NCI-H748 (cell line): ENCODE measurements around the gene LRIG2.
"Not testable (repeated sequence)": the region's sequence is repeated elsewhere in the genome, so short reads cannot be mapped to it uniquely, and the experiment has no call there.

ENCODE experiments used
- DNase-seq: peaks from one replicate; lab custom pipeline; 2025; ENCODE audit not compliant: unreplicated experiment; lab: John Stamatoyannopoulos, UW

The LRIG2 gene

DNA sequence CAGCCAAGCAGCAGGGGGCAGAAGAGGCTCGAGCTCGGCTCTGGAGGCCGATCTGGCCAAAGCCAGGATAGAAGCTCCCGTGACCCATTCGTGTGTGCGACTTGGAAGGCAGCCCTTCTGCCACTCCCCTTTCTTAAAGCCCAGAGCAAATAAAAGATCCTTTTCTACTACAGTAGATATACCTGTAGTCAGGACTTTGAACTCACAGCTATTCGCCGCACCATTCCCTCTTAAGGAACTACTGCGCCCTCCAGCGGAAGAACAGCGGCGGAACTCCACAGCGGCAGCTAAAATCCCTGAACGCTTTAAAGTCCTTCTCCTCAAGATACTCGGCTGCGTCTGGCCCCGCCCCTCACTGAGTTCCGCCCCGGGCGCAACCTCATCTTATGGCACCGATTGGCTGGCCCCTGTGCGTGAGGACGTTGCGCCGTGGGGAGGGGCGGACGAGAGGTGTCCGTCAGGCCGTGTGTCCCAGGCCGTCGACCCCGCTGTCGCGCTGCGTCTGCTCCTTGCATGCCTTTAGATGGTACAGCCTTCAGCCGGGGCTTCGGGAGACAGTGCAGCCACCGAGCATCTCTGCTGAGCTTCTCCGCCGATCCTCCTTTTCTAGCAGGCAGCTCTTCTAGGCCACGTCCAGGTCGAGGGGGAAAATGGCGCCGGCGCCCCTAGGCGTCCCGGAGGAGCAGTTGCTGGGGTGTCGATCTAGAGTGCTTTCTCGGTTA is at the start of gene LRIG2:
Gene LRIG2 (plus strand): TSS at position 442 of the 722 bp plus-strand sequence. CDS start 209 bp downstream, at position 651.
- peak; percentile 97 for DNase-seq

DNA sequence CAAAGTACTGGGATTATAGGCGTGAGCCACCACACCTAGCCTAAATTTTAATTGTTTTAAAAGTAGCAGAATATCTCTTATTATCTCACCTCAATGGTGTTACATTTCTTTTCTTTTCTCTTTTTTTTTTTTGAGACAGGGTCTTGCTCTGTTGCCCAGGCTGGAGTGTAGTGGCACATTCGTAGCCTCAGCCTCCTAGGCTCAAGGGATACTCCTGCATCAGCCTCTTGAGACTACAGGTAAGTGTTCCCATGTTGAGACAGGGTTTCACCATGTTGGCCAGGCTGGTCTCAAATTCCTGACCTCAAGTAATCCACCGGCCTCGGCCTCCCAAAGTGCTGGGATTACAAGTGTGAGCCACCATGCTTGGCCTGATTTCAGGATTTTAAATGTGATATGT is 49.7 kb upstream of the LRIG2 start:
- DNase-seq, result not testable (repeated sequence)

- DNase-seq, result no peak
These were observed 46.0 kb upstream of the LRIG2 start for GRCh38 chr1:113027007-113027406.

GRCh38 chr1:113027449-113027848 is 45.5 kb upstream of the LRIG2 start:
- no peak for DNase-seq

GRCh38 chr1:113029822-113030221 is 43.2 kb upstream of the LRIG2 start:
- no peak for DNase-seq

- no peak for DNase-seq
These were observed 41.6 kb upstream of the LRIG2 start for GRCh38 chr1:113031171-113031933.

DNA sequence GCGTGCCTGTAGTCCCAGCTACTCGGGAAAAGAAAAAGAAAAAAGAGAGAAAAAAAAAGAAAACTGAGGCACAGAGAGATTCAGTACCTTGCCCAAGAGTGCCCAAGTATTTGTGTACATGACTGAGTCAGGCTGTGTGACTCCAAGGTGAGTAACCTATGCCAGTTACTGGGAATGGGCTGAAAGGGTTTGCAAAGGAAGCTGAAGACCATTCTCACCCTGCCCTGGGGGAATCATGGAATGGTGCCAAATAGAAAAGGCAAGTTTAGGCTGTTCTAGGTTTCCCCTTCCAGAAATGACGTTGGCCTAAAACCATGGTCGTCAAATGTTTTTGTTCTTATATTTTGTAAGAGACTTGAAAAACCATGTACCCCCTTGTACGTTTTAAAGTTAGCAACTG is 37.9 kb upstream of the LRIG2 start:
- DNase-seq, result no peak

GRCh38 chr1:113036639-113037321 is 36.2 kb upstream of the LRIG2 start:
- DNase-seq, result no peak

- no peak for DNase-seq
These were observed 33.0 kb upstream of the LRIG2 start for GRCh38 chr1:113040041-113040440.

DNA sequence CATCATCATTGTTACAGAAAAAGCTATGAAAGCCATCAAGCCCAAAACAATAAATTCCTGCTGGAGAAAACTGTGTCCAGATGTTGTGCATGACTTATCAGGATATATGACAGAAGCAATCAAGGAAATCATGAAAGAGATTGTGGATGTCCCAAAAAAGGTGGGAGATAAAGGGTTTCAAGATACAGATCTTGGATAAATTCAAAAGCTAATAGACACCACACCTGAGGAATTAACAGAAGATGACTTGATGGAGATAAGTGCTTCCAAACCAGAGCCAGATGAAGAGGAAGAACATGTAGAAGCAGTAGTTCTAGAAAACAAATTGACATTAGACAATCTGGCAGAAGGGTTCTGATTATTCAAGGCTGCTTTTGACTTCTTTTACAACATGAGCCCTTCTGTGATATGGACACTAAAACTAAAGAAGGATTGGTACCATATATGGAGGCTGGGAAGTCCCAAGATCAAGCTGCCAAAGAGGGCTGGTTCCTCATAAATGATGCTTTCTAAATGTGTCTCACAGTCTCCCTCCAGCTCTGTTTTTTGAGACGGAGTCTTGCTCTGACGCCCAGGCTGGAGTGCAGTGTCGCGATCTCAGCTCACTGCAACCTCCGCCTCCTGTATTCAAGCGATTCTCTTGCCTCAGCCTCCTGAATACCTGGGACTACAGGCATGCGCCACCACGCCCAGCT is 32.1 kb upstream of the LRIG2 start:
- DNase-seq, result no peak

DNA sequence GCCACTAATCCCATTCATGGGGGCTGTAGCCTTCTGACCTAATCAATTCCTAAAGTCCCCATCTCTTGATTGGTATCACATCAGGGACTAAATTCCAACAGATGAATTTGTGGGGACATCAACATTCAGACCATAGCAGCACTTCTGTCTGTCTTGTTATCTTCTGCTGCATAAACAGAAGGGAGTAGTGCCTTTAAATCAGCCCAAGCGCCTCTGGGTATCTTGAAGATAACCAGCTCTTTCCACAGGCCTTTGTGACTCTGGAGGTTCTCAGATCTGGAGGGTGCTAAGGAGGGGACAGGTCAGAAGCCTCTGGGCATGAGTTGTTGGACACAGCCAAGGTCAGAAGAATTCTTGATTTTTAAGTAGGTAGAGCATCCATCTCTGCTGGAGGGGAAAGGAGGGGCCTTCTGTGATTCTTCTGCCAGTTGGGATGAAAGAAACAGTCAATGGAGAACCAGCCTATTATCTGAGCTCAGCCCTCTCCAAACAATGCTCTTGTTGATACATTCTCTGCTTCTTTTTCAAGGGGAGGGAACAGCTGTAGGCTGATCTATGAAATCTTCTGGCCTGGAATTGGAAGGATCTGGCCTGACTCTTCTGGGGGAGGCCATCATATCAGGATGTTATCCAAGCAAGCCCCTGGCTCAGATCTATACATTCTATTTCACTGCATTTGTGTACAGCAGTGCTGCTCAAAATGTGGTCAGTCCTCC is 31.3 kb upstream of the LRIG2 start:
- DNase-seq, result no peak

DNA sequence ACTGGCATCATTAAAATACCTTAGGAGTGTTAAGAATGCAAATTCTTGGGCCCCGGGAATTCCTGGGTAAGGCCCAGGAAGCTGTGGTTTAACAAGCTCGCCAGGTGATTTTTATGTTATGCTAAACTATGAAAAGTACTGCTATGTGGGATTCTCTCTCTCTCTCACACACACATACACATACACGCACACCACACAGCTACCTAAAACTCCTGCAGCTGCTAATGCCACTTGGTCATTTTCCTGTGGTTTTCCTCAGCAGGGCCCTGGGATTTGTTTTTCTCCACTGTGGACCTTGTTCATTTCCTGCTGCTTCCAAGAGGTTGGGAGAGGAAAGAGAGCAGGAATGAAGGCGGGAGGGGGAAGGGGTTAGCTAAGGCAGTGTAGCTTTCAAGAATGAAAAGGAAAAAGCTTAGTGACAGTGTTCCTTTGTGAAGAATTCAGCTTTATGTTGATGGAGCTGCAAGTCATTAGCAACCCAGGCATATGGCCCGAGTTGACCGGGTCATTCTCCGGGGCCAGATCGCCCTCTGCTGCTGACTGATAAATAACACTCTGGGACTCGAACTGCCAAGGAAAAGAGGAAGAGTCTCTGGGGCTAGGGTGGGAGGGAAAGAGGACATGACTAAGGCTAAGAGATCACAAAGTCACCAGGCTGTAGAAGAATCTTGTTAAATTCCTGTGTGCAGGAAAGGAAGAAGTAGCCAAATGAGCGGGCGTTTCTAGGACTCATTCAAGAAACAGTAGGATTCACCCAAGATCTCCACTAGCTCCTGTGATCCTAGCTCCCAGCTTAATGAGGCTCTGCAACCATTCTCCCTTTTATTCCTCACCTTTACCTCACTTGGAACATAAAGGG is 30.5 kb upstream of the LRIG2 start:
- peak; percentile 47 for DNase-seq

DNA sequence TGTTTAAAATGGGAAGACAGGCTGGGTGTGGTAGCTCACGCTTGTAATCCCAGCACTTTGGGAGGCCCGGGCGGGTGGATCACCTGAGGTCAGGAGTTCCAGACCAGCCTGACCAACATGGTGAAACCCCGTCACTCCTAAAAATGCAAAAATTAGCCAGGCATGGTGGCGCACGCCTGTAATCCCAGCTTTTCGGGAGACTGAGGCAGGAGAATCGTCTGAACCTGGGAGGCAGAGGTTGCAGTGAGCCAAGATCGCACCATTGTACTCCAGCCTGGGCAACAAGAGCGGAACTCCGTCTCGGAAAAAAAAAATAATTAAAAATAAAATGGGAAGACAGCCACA is 29.9 kb upstream of the LRIG2 start:
- not testable (repeated sequence) for DNase-seq

DNA sequence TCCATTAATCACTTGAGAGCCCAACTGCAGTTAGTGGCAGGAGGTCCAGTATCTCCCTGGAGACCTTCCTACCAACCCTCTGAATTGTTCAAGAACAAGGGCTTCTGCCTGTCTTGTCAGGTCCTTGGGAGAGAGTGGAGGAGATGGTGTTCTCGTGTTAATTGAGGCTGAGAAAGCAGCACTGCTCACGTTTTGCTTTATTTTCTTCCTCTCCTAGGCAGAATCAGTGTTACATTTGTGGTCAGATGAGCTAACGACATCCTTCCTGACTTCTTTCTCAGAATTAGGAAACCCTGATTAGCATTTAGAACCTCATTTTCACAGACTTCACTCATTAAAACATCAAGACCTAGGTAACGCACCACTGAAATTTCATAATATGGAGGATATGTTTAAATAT is 26.4 kb upstream of the LRIG2 start:
- no peak for DNase-seq

- DNase-seq, result peak; percentile 35
These were observed 24.9 kb upstream of the LRIG2 start for GRCh38 chr1:113048064-113048463.

DNA sequence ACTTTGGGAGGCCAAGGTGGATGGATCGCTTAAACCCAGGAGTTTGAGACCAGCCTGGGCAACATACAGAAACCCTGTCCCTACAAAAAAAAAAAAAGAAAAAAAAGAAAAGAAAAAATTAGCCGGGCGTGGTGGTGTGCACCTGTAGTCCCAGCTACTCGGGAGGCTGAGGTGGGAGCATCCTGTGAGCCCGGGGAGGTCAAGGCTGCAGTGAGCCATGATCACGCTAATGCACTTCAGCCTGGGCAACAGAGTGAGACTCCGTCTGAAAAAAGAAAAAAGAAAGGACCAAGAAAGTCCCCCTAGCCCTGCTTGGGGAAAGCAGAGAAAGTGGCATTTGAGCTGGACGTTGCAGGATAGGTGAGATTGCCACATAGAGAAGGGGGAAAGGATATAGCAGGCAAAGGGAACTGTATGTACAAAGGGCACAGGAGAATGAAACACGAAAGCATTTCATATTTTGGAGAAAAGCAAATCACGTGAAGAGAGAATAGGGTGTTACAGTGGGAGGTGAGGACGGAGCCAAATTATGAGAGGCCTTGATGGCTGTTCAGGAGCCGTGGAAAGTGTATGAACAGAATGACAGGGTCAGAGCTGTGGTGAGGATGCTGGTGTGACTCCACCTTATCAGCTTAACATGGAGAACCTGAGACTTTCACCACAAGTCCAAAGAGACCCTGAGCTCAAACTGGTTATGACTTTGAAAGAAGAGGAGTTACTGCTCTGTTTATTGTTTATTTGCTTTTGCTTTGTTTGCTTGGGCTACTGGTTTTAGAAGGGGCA is 19.5 kb upstream of the LRIG2 start:
- DNase-seq, result no peak

- no peak for DNase-seq
These were observed 17.4 kb upstream of the LRIG2 start for GRCh38 chr1:113055570-113055969.

DNA sequence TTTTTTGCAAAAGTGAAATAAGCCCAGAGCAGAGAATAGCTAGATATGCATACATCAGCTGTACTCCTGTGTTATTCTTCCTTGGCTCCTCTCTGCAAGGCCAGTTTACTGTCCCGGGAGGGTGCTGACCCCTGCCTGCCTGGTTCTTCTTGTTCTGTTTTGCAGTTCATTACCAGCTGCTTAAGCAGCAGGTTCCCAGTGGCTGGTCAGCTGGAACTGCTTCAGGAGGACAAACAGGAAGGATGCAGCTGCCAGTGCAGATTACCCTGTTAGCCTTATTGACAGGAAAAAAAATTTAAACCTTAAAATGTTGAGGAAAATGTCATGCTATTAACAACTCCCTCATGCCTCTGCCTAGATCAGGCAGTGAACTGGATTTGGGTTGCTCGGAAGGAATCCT is 16.0 kb upstream of the LRIG2 start:
- DNase-seq, result peak; percentile 18
